Measurements from ENCODE around the gene LDLRAD4. TPM values are rescaled to one million over a fixed set of nuclear protein-coding genes. Genes with fewer than 3 reads are reported as not detected.

LDLRAD4 gene
- total and polyA plus RNA-seq, 9 of the 15 experiments (the other 6 are each of a cell fraction or from before 2014, with no cell fraction given), result 0.01 TPM; not detected in 8

DNA sequence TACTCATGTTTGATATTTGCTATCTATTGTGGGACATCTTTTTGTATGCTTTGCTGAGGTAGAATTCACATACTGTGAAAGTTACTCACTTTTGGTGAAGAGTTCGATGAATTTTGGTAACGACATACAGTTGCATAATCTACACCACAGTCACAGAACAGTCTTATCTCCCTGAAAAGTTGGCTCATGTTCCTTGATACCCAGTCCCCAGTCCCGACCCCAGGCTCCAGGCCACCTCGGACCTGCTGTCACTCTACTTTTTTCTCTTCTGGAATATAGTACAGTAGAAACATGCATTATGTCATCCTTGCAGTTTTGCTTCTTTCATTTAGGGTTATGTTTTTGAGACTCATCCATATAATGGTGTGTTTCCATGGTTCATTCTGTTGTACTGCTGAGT lies 316.1 kb downstream of the LDLRAD4 start (continued):
- TF ChIP-seq, protein P1, sequence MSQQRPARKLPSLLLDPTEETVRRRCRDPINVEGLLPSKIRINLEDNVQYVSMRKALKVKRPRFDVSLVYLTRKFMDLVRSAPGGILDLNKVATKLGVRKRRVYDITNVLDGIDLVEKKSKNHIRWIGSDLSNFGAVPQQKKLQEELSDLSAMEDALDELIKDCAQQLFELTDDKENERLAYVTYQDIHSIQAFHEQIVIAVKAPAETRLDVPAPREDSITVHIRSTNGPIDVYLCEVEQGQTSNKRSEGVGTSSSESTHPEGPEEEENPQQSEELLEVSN (IDR thresholded peaks at IDR 0.05; ENCODE audit: borderline replicate concordance in 1 of 2, extremely low read depth in 1 of 2, insufficient read depth in 1 of 2, insufficient read length in 1 of 2, low read depth in 1 of 2, low read length in 1 of 2, poor library complexity in 1 of 2, severe bottlenecking in 1 of 2), result no peak
- TF ChIP-seq CHD4 (IDR thresholded peaks at IDR 0.05; ENCODE audit: insufficient read depth, insufficient replicate concordance, low read depth, low read length, poor library complexity, severe bottlenecking) (no peak), HDAC6 (IDR thresholded peaks at IDR 0.05; ENCODE audit: low read depth, low read length) (no peak), CBX2 (IDR thresholded peaks at IDR 0.05; ENCODE audit: insufficient read depth, low read length, poor library complexity, severe bottlenecking) (no peak), ZBTB1 (CRISPR knock-in tag; IDR thresholded peaks at IDR 0.05; ENCODE audit: borderline replicate concordance, low read depth) (no peak), U2AF1 (optimal IDR thresholded peaks at IDR 0.05; ENCODE audit: low read depth, low read length) (no peak), ZFP30 (CRISPR knock-in tag; IDR thresholded peaks at IDR 0.05; ENCODE audit: borderline replicate concordance) (no peak), ZNF780A (CRISPR knock-in tag; IDR thresholded peaks at IDR 0.05) (no peak), JUNB (CRISPR knock-in tag; conservative IDR thresholded peaks at IDR 0.05) (no peak), KAT7 (CRISPR knock-in tag; IDR thresholded peaks at IDR 0.05; ENCODE audit: borderline replicate concordance) (no peak)
- TF ChIP-seq, protein P2, sequence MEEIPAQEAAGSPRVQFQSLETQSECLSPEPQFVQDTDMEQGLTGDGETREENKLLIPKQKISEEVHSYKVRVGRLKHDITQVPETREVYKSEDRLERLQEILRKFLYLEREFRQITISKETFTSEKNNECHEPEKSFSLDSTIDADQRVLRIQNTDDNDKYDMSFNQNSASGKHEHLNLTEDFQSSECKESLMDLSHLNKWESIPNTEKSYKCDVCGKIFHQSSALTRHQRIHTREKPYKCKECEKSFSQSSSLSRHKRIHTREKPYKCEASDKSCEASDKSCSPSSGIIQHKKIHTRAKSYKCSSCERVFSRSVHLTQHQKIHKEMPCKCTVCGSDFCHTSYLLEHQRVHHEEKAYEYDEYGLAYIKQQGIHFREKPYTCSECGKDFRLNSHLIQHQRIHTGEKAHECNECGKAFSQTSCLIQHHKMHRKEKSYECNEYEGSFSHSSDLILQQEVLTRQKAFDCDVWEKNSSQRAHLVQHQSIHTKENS (CRISPR knock-in tag; IDR thresholded peaks at IDR 0.05), result no peak

Measured in K562 (cell line).